GM18498 (cell line): Measurements from ENCODE around the gene CPNE9.

ENCODE experiments used
- ATAC-seq: cut with Tn5 transposase; IDR thresholded peaks from one replicate; pipeline ENCODE4 v1.9.1; 2021; ENCODE audit warnings: mild to moderate bottlenecking, moderate library complexity; ENCODE audit not compliant: unreplicated experiment

Gene CPNE9

GRCh38 chr3:9686703-9687102 lies 16.9 kb upstream of the CPNE9 start:
- no peak for ATAC-seq

- no peak for ATAC-seq
Measured at GRCh38 chr3:9687514-9687913, 16.1 kb upstream of the CPNE9 start.

GRCh38 chr3:9688961-9689360 lies 14.7 kb upstream of the CPNE9 start:
- no peak for ATAC-seq

GRCh38 chr3:9689757-9690156 lies 13.9 kb upstream of the CPNE9 start:
- no peak for ATAC-seq

- peak; percentile 95 for ATAC-seq
Measured at GRCh38 chr3:9690451-9691450, 12.9 kb upstream of the CPNE9 start.

- ATAC-seq = no peak
Measured at GRCh38 chr3:9691636-9692035, 12.0 kb upstream of the CPNE9 start.

GRCh38 chr3:9692416-9692815 lies 11.2 kb upstream of the CPNE9 start:
- ATAC-seq = no peak

- ATAC-seq = no peak
Measured at GRCh38 chr3:9695345-9695744, 8.3 kb upstream of the CPNE9 start.

- no peak for ATAC-seq
Measured at GRCh38 chr3:9695746-9696145, 7.9 kb upstream of the CPNE9 start.

GRCh38 chr3:9696480-9697220 lies 7.0 kb upstream of the CPNE9 start:
- ATAC-seq = no peak

- ATAC-seq = no peak
Measured at GRCh38 chr3:9697892-9698291, 5.7 kb upstream of the CPNE9 start.

GRCh38 chr3:9698293-9698692 lies 5.3 kb upstream of the CPNE9 start:
- ATAC-seq = no peak

- ATAC-seq = no peak
Measured at GRCh38 chr3:9700536-9700935, 3.1 kb upstream of the CPNE9 start.

- no peak for ATAC-seq
Measured at GRCh38 chr3:9701006-9701405, 2.6 kb upstream of the CPNE9 start.

GRCh38 chr3:9701711-9702110 lies 1.9 kb upstream of the CPNE9 start:
- ATAC-seq = no peak

GRCh38 chr3:9703240-9703639 lies 393 bp upstream of the CPNE9 start:
- ATAC-seq = no peak

GRCh38 chr3:9704347-9705322 lies 1.0 kb downstream of the CPNE9 start:
- no peak for ATAC-seq

GRCh38 chr3:9710174-9710739 lies 6.6 kb downstream of the CPNE9 start:
- ATAC-seq = no peak

- ATAC-seq = no peak
Measured at GRCh38 chr3:9712415-9712814, 8.8 kb downstream of the CPNE9 start.

GRCh38 chr3:9713142-9713541 lies 9.5 kb downstream of the CPNE9 start:
- no peak for ATAC-seq
